LNCAP (cell line): Measurements from ENCODE around the gene TRIM56.

ENCODE experiments used
- CTCF ChIP-seq: fragments of 450-650 bp; IDR thresholded peaks from 2 replicates; pipeline ENCODE4 v1.5.1; 2017; ENCODE audit warnings: mild to moderate bottlenecking

Gene TRIM56

GRCh38 chr7:101108330-101108857, 23.1 kb downstream of the TRIM56 start:
- TF ChIP-seq CTCF = no peak

- TF ChIP-seq CTCF = no peak
These were observed 23.7 kb downstream of the TRIM56 start for GRCh38 chr7:101108961-101109360.

GRCh38 chr7:101109368-101109767, 24.1 kb downstream of the TRIM56 start:
- TF ChIP-seq CTCF = no peak

GRCh38 chr7:101111261-101111660, 26.0 kb downstream of the TRIM56 start:
- no peak for TF ChIP-seq CTCF

GRCh38 chr7:101112233-101112632, 27.0 kb downstream of the TRIM56 start:
- TF ChIP-seq CTCF = no peak

GRCh38 chr7:101113836-101114235, 28.6 kb downstream of the TRIM56 start:
- no peak for TF ChIP-seq CTCF

GRCh38 chr7:101114492-101114891, 29.2 kb downstream of the TRIM56 start:
- no peak for TF ChIP-seq CTCF

GRCh38 chr7:101115215-101115614, 29.9 kb downstream of the TRIM56 start:
- TF ChIP-seq CTCF = no peak
